Hair follicular keratinocyte (primary cell): ENCODE results near the gene MAS1. TPM values are rescaled to one million over a fixed set of nuclear protein-coding genes. Genes with fewer than 3 reads are reported as not detected.

ENCODE experiments used
- total RNA-seq: library from RNA; depleted of rRNA; stranded (reverse); fragments of >200 nt; gene quantifications from 2 replicates; pipeline ENCODE4 v1.2.3, GENCODE V29; 2015

Gene MAS1
- not detected in 2 replicates for total RNA-seq

GRCh38 chr6:159890792-159891191 is at the start of gene MAS1:
Gene MAS1 (plus strand): TSS chr6:159890988. CDS start chr6:159906956, 15,968 bp downstream.

Other genes starting within 250 kb of the MAS1 start
- 156 and 195 TPM in 2 replicates for gene SOD2, start 197.7 kb upstream of the MAS1 start, total RNA-seq
- 57.6 and 69.3 TPM in 2 replicates for gene WTAP, start 163.5 kb upstream of the MAS1 start, total RNA-seq
- 169 and 192 TPM in 2 replicates for gene ACAT2, start 128.9 kb upstream of the MAS1 start, total RNA-seq
- gene TCP1, start 101.4 kb upstream of the MAS1 start, total RNA-seq = 171 and 301 TPM in 2 replicates
- gene MRPL18, start 100.5 kb upstream of the MAS1 start, total RNA-seq = 108 and 142 TPM in 2 replicates
- gene PNLDC1, start 90.7 kb upstream of the MAS1 start, total RNA-seq = 0.94 TPM in 1 of 2 replicates, not detected in the other
- 37.1 and 57.4 TPM in 2 replicates for gene IGF2R, start 78.1 kb downstream of the MAS1 start, total RNA-seq
- 0.08 TPM in 1 of 2 replicates, not detected in the other for gene SLC22A1, start 230.8 kb downstream of the MAS1 start, total RNA-seq